ENCODE measurements around the gene OPTC.

DNA sequence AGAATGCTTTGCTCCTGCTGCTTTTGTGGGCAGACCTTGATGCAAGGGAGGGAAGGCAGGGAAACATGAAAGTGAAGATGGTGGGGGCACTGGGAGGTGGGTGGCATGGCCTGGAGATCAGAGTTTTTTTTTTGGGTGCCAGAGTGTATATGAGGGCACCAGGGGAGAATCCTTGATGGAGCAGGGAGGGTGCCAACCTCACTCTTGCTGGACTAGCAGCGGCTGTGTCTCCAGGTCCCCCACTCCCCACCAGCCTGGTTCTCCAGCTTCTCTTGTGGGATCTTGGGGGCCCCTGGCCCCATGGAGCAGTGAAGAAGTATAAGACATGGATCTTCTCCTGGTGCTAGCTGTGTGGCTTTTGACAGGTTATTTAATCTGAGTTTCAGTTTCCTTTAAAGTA is 31.8 kb upstream of the OPTC start:
- TF ChIP-seq EZH2 (IDR thresholded peaks at IDR 0.05; ENCODE audit: insufficient read depth, low read length) = no peak
- TF ChIP-seq, protein P1, sequence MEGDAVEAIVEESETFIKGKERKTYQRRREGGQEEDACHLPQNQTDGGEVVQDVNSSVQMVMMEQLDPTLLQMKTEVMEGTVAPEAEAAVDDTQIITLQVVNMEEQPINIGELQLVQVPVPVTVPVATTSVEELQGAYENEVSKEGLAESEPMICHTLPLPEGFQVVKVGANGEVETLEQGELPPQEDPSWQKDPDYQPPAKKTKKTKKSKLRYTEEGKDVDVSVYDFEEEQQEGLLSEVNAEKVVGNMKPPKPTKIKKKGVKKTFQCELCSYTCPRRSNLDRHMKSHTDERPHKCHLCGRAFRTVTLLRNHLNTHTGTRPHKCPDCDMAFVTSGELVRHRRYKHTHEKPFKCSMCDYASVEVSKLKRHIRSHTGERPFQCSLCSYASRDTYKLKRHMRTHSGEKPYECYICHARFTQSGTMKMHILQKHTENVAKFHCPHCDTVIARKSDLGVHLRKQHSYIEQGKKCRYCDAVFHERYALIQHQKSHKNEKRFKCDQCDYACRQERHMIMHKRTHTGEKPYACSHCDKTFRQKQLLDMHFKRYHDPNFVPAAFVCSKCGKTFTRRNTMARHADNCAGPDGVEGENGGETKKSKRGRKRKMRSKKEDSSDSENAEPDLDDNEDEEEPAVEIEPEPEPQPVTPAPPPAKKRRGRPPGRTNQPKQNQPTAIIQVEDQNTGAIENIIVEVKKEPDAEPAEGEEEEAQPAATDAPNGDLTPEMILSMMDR (IDR thresholded peaks at IDR 0.05; ENCODE audit: insufficient read depth, low read depth, low read length) = no peak
